GM12878 (cell line): ENCODE results near the gene COX6A2. TPM values are rescaled to one million over a fixed set of nuclear protein-coding genes. Genes with fewer than 3 reads are reported as not detected.

Source experiments
- ATAC-seq: fragments of 200-7000 bp; cut with Tn5 transposase; 3 replicates; pipeline ENCODE4 v1.9.1; 2020; ENCODE audit warnings: mild to moderate bottlenecking, moderate library complexity
- BruUV-seq: library from RNA; stranded (reverse); fragments of 400-500 nt; replicated peaks from 2 replicates; lab custom pipeline; 2021; lab: Mats Ljungman, UMichigan
- CTCF ChIA-PET: fragments of 300-600 bp; sonication (Branson Sonifier 250); formaldehyde crosslinking; extraction: SDS; loops from one replicate; lab custom pipeline; 2021; ENCODE audit warnings: inconsistent platforms; lab: Yijun Ruan, JAX
- POLR2A ChIA-PET: fragments of 350-600 bp; formaldehyde crosslinking; extraction: SDS; loops from one replicate; lab custom pipeline; 2021; ENCODE audit warnings: inconsistent platforms; lab: Charles Lee
- RAD21 ChIA-PET: fragments of 300-600 bp; sonication (Branson Sonifier 250); formaldehyde crosslinking; loops from one replicate; lab custom pipeline; 2023; ENCODE audit warnings: antibody characterized with exemption; ENCODE audit not compliant: unreplicated experiment; lab: Charles Lee
- SMC1A ChIA-PET: fragments of 300-600 bp; sonication (Branson Sonifier 250); formaldehyde crosslinking; loops from one replicate; lab custom pipeline; 2023; ENCODE audit not compliant: unreplicated experiment, uncharacterized antibody; lab: Charles Lee
- DNase-seq: peaks from one replicate; pipeline ENCODE4 v3.0.0-alpha.2; 2011; ENCODE audit warnings: low read depth, low spot score
- FAIRE-seq: peaks from 3 replicates; lab custom pipeline; 2011; peaks lifted over from hg19 to GRCh38; lab: Jason Lieb, UNC
- H2AFZ ChIP-seq: 2 replicates; pipeline ENCODE4 v1.6.0; 2011; ENCODE audit warnings: low read depth, low read length, control low read depth; ENCODE audit not compliant: control insufficient read depth
- H3K27ac ChIP-seq: 2 replicates; pipeline ENCODE4 v1.5.1; 2011; ENCODE audit warnings: control low read depth; ENCODE audit not compliant: control insufficient read depth, insufficient read depth
- H3K27me3 ChIP-seq, 2 experiments: replicated peaks in 1 of 2; 2 replicates each; pipeline versions ENCODE4 v1.6.0 to v1.6.1; 2011; ENCODE audit warnings: low read length in 1 of 2; ENCODE audit not compliant: control insufficient read depth in 2 of 2, insufficient read depth in 2 of 2
- H3K36me3 ChIP-seq, 2 experiments: 2 replicates each; pipeline ENCODE4 v1.5.1; 2011; ENCODE audit warnings: low read length in 1 of 2; ENCODE audit not compliant: control insufficient read depth in 2 of 2, insufficient read depth in 2 of 2
- H3K4me1 ChIP-seq: 2 replicates; pipeline ENCODE4 v1.6.1; 2011; ENCODE audit warnings: mild to moderate bottlenecking, low read length, moderate library complexity, mixed read lengths; ENCODE audit not compliant: control insufficient read depth, insufficient read depth
- H3K4me2 ChIP-seq: 2 replicates; pipeline ENCODE4 v1.6.0; 2011; ENCODE audit warnings: control low read depth; ENCODE audit not compliant: control insufficient read depth, insufficient read depth
- H3K4me3 ChIP-seq: fragments of 200-600 bp; sonication (generic); 2 replicates; pipeline ENCODE4 v1.5.1; 2016
- H3K79me2 ChIP-seq: 2 replicates; pipeline ENCODE4 v1.6.0; 2011; ENCODE audit warnings: low read length; ENCODE audit not compliant: control insufficient read depth, insufficient read depth
- H3K9ac ChIP-seq: 2 replicates; pipeline ENCODE4 v1.8.0; 2011; ENCODE audit warnings: low read length, control low read depth, mixed read lengths; ENCODE audit not compliant: control insufficient read depth, insufficient read depth
- H3K9me3 ChIP-seq: replicated peaks from 3 replicates; pipeline ENCODE4 v1.5.1; 2011; ENCODE audit warnings: mild to moderate bottlenecking, low read length; ENCODE audit not compliant: control insufficient read depth, insufficient read depth
- H4K20me1 ChIP-seq: 2 replicates; pipeline ENCODE4 v1.6.0; 2011; ENCODE audit not compliant: control insufficient read depth, insufficient read depth
- BRCA1 ChIP-seq: IDR thresholded peaks from 2 replicates; pipeline ENCODE4 v1.6.1; 2011; ENCODE audit warnings: low read depth, low read length, improper control_type of control experiment
- EED ChIP-seq: sonication (generic); IDR thresholded peaks from 2 replicates; pipeline ENCODE4 v1.6.1; 2016; ENCODE audit warnings: antibody characterized with exemption, low read depth
- EZH2 ChIP-seq: IDR thresholded peaks from 2 replicates; pipeline ENCODE4 v1.6.1; 2012; ENCODE audit warnings: low read depth, mild to moderate bottlenecking, control low read depth, inconsistent platforms, low read length, borderline replicate concordance; ENCODE audit not compliant: control insufficient read depth
- MEF2A ChIP-seq: IDR thresholded peaks from 2 replicates; pipeline ENCODE4 v1.6.1; 2011; ENCODE audit warnings: low read depth, mild to moderate bottlenecking, low read length, moderate library complexity; ENCODE audit not compliant: insufficient read depth
- SREBF2 ChIP-seq: IDR thresholded peaks from 2 replicates; pipeline ENCODE4 v1.6.1; 2012; ENCODE audit warnings: mild to moderate bottlenecking, low read length
- WGBS: methylation state at CpG from one replicate; pipeline ENCODE4 v1.1.6; 2016; ENCODE audit warnings: low lambda C conversion rate; ENCODE audit not compliant: insufficient replicate concordance, insufficient coverage; ENCODE audit errors: missing lambda C conversion rate; 5-methylcytosine and 5-hydroxymethylcytosine counted together
- in situ Hi-C: fragments of 300-500 bp; cut with MboI; formaldehyde crosslinking; loops from 9 replicates; pipeline ENCODE4 v1.14.3; 2018; ENCODE audit warnings: mixed read lengths
- intact Hi-C: fragments of 100-400 bp; cut with micrococcal nuclease; formaldehyde crosslinking; loops from one replicate; pipeline ENCODE4 v1.14.2; 2022; ENCODE audit not compliant: unreplicated experiment
- polyA plus RNA-seq, 11 experiments: library from polyadenylated mRNA; depleted of rRNA in 4 of 11; unstranded in 6 of 11; stranded (reverse) in 5 of 11; fragments of >200 nt; fragmentation: Nextera tagmentation in 4 of 11; fragmentation: Illumina TruSeq in 1 of 11; extraction: Ambion mirVana in 4 of 11; extraction: Trizol in 1 of 11; gene quantifications; 1 replicate in 1 of 11; 2 replicates in 10 of 11; pipeline versions ENCODE4 v1.2.1 to v1.2.3, GENCODE V29; 2011 to 2016; ENCODE audit warnings: inconsistent platforms in 2 of 11, missing spikeins in 2 of 11, low read depth in 1 of 11
- total RNA-seq, 4 experiments: library from RNA; depleted of rRNA in 3 of 4; stranded (reverse); fragments of >200 nt in 3 of 4; fragmentation: Illumina TruSeq in 1 of 4; extraction: Trizol in 1 of 4; gene quantifications; 2 replicates each; pipeline versions ENCODE4 v1.2.1 to v1.2.3, GENCODE V29; 2013 to 2021
- TF ChIP-seq, protein P1 (sequence below): IDR thresholded peaks from 2 replicates; pipeline ENCODE4 v1.6.1; 2011; ENCODE audit warnings: low read depth, mild to moderate bottlenecking, low read length, moderate library complexity, borderline replicate concordance; ENCODE audit errors: extremely low read depth
- TF ChIP-seq, protein P2 (sequence below): IDR thresholded peaks from 2 replicates; pipeline ENCODE4 v1.6.1; 2012; ENCODE audit warnings: low read depth, low read length, improper control_type of control experiment

COX6A2 gene
- total and polyA plus RNA-seq, 10 of the 15 experiments (the other 5 are each of a cell fraction or from before 2014, with no cell fraction given), result not detected

DNA sequence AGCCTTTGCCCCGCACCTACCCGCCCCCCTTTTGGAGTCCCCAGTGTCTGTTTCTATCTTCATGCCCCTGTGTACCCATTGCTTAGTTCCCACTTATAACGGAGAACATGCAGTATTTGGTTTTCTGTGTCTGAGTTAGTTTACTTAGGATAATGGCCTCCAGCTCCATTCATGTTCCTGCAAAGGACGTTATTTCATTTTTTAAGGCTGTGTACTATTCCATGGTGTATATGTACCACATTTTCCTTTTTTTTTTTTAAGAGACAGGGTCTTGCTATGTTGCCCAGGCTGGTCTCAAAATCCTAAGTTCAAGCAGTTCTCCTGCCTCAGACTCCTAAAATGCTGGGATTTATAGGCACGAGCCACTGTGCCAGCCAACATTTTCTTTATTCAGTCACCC, 39.7 kb upstream of the COX6A2 start:
- CTCF ChIA-PET, result interaction anchor here (1.7 kb wide), 1 partner anchor 7 kb away, joined by 10 read pairs; no protein-coding TSS in a partner anchor
- RAD21 ChIA-PET, result no interaction called here
- peaks cover 0 to 2% of the 10 kb centered on the region in 2 experiments; a peak in 1 of 4 replicates for H3K27me3 ChIP-seq
- no peaks in the 10 kb centered on the region for H3K79me2 ChIP-seq
- WGBS, result 98% methylated on average over 5 of the region's 5 CpGs
- FAIRE-seq (no peak), ATAC-seq (no peak), DNase-seq (no peak)
- no peaks in the 10 kb centered on the region for H3K9me3 ChIP-seq
- H3K4me3 ChIP-seq, result no peak overlapping the region
- peaks cover 0 to 8% of the 10 kb centered on the region in 2 experiments; a peak in 3 of 4 replicates for H3K36me3 ChIP-seq
- H4K20me1 ChIP-seq, result no peaks in the 10 kb centered on the region
- H3K9ac ChIP-seq, result no peak overlapping the region
- no peak overlapping the region for H3K4me2 ChIP-seq
- H3K27ac ChIP-seq, result no peak overlapping the region
- no peak for TF ChIP-seq EED
- no peak for TF ChIP-seq EZH2
- TF ChIP-seq BRCA1, result no peak
- TF ChIP-seq, protein P1, sequence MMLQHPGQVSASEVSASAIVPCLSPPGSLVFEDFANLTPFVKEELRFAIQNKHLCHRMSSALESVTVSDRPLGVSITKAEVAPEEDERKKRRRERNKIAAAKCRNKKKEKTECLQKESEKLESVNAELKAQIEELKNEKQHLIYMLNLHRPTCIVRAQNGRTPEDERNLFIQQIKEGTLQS, result no peak
- TF ChIP-seq MEF2A, result no peak
- TF ChIP-seq, protein P2, sequence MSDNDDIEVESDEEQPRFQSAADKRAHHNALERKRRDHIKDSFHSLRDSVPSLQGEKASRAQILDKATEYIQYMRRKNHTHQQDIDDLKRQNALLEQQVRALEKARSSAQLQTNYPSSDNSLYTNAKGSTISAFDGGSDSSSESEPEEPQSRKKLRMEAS, result no peak
- no peak for TF ChIP-seq SREBF2
- 0 out of 2 replicates have a peak, but pooled peaks cover 4% of the 10 kb centered on the region for H3K4me1 ChIP-seq
- POLR2A ChIA-PET, result no interaction called here
- SMC1A ChIA-PET, result no interaction called here
- no peak overlapping the region for H2AFZ ChIP-seq
- BruUV-seq, result no TSS peak
- intact Hi-C loops (no loop called here), in situ Hi-C loops (no loop called here)
